HG02840 (cell line): ENCODE data around the gene ERICH3.

Experiments used
- ATAC-seq: cut with Tn5 transposase; IDR thresholded peaks from one replicate; pipeline ENCODE4 v1.9.1; 2021; ENCODE audit warnings: mild to moderate bottlenecking, moderate library complexity, moderate number of reproducible peaks; ENCODE audit not compliant: unreplicated experiment, low FRiP score

The ERICH3 gene

DNA sequence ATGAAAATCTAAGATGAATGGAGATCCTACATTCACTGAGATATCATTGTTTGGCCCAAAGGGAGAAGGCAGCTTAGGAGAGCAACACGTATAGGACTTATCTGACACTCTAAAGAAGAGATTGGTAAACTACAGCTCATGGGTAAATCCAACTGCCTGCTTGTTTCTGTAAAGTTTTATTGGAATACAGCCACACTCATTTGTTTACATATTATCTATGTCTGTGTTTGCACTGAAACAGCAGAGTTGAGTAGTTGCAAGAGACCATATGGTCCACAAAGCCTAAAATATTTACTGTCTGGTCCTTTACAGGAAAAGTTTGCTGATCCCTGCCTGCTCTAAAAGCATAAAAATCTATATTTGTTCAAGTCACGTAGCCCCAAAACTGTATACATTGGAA lies 146.9 kb downstream of the ERICH3 start:
- no peak for ATAC-seq

DNA sequence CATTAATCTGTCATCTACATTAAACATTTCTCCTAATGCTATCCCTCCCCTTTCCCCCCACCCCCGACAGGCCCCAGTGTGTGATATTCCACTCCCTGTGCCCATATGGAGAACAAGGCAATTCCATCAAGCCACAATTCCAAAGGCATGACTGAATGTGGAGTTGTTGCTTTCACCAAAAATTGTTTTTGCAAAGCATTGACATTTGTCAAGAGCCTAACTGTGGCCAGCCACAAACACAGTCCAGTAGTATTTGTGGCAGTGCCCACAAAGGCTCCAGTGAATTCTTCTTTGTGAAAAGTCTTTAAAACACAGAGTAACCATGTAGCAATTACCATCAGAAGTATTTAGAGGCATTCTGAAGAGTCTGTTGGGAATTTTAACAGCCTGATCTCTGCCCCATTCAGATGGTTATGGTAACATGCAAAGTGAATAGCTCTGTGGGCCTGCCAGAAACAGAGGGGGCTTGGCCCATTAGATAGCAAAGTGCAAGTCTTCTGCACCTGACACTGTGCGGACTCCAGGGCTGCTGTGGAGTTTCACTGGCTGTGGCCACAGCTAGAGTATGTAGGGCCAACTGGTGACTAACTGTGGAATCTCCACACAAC lies 149.6 kb downstream of the ERICH3 start:
- no peak for ATAC-seq

DNA sequence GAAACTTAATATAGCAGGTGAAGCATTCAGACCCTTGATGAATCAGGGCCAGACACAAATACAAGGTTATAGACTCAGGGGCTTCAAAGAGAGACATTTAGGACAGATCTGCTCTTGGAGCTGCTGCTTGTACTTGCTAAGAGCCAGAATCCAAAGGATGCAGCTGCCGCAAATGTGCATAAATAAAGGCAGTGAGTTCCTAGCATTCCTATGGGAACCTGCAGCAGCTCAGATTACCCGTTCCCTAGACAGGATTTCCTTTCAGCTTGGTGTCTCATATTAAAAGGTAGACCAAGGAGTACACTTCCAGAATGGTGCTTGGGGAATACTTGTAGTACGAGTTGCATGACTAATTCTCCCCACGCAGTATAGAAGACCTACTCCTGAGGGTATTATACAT lies 151.4 kb downstream of the ERICH3 start:
- no peak for ATAC-seq
